NT2/D1 (cell line): ENCODE measurements around the gene PARP3.

ENCODE experiments used
- DNase-seq: peaks from one replicate; pipeline ENCODE4 v3.0.0-alpha.2; 2011; ENCODE audit warnings: low read depth, low spot score
- H3K27me3 ChIP-seq: 2 replicates; pipeline ENCODE4 v1.6.0; 2011; ENCODE audit warnings: mild to moderate bottlenecking; ENCODE audit not compliant: insufficient read length, insufficient read depth
- H3K36me3 ChIP-seq: 2 replicates; pipeline ENCODE4 v1.6.1; 2011; ENCODE audit warnings: mild to moderate bottlenecking, low read length, mixed read lengths; ENCODE audit not compliant: insufficient read depth, insufficient read length
- H3K4me1 ChIP-seq: 2 replicates; pipeline ENCODE4 v1.5.1; 2011; ENCODE audit not compliant: insufficient read depth, insufficient read length
- H3K4me3 ChIP-seq: 2 replicates; pipeline ENCODE4 v1.5.1; 2011; ENCODE audit warnings: low read depth; ENCODE audit not compliant: insufficient read length
- H3K9ac ChIP-seq: 2 replicates; pipeline ENCODE4 v1.6.0; 2011; ENCODE audit warnings: low read depth; ENCODE audit not compliant: insufficient read length
- H3K9me3 ChIP-seq: 2 replicates; pipeline ENCODE4 v1.5.1; 2011; ENCODE audit warnings: mild to moderate bottlenecking, low read length; ENCODE audit not compliant: insufficient read depth
- SUZ12 ChIP-seq: IDR thresholded peaks from 2 replicates; pipeline ENCODE4 v1.6.1; 2011; ENCODE audit not compliant: insufficient read length, insufficient read depth; ENCODE audit errors: extremely low read depth
- YY1 ChIP-seq: IDR thresholded peaks from 2 replicates; pipeline ENCODE4 v1.6.1; 2011; ENCODE audit not compliant: insufficient read length, insufficient read depth
- ZNF274 ChIP-seq: IDR thresholded peaks from 2 replicates; pipeline ENCODE4 v1.6.1; 2011; ENCODE audit warnings: mild to moderate bottlenecking, low read depth, low read length

Gene PARP3

GRCh38 chr3:51995346-51996163 lies 53.4 kb downstream of the PARP3 start, which contains the start of gene RPL29:
Gene RPL29, minus strand, starts transcription at chr3:51995895. Its CDS starts 434 bp downstream, at chr3:51995461.
- Histone ChIP-seq H3K4me3 (peak within 1 kb of the TSS; percentile 98), H3K9me3 (no peaks in the 10 kb centered on the region), H3K27me3 (no peaks in the 10 kb centered on the region), H3K4me1 (peaks cover 12% of the 10 kb centered on the region), H3K9ac (peak within 1 kb of the TSS; percentile 99), H3K36me3 (peaks cover 43% of the 10 kb centered on the region)
- TF ChIP-seq YY1 (peak; percentile 14), ZNF274 (no peak)
- DNase-seq = peak; percentile 95

GRCh38 chr3:51997172-51997571 lies 55.0 kb downstream of the PARP3 start:
- Histone ChIP-seq H3K4me1 (peaks cover 13% of the 10 kb centered on the region), H3K4me3 (no peak overlapping the region)
- TF ChIP-seq SUZ12 = no peak
- no peak for TF ChIP-seq YY1
- TF ChIP-seq ZNF274 = no peak

GRCh38 chr3:51997935-51998596 lies 55.9 kb downstream of the PARP3 start:
- Histone ChIP-seq H3K27me3 (peaks cover 10% of the 10 kb centered on the region), H3K9ac (no peak overlapping the region), H3K36me3 (peaks cover 24% of the 10 kb centered on the region), H3K4me1 (peaks cover 15% of the 10 kb centered on the region), H3K9me3 (no peaks in the 10 kb centered on the region), H3K4me3 (no peak overlapping the region)
- no peak for TF ChIP-seq ZNF274
- no peak for TF ChIP-seq SUZ12
- TF ChIP-seq YY1 = no peak
- DNase-seq = peak; percentile 60

More at GRCh38 chr3:51997172-51997571, 55.0 kb downstream of the PARP3 start:
- no peak for DNase-seq
- H3K9me3 ChIP-seq = no peaks in the 10 kb centered on the region
- peaks cover 5% of the 10 kb centered on the region for H3K27me3 ChIP-seq
- H3K9ac ChIP-seq = no peak overlapping the region
- peaks cover 32% of the 10 kb centered on the region for H3K36me3 ChIP-seq
